Endothelial cell of umbilical vein (primary cell): Measurements from ENCODE around the gene TNKS2.

Experiments used
- EZH2 ChIP-seq: IDR thresholded peaks from 2 replicates; pipeline ENCODE4 v1.6.1; 2012; ENCODE audit warnings: borderline replicate concordance, low read depth, mild to moderate bottlenecking, moderate library complexity, low read length, inconsistent platforms; ENCODE audit not compliant: severe bottlenecking
- GATA2 ChIP-seq: IDR thresholded peaks from 2 replicates; pipeline ENCODE4 v1.7.0; 2011; ENCODE audit warnings: low read depth, mild to moderate bottlenecking, moderate library complexity, mixed read lengths, low read length; ENCODE audit not compliant: insufficient read length, insufficient read depth
- JUN ChIP-seq: IDR thresholded peaks from 2 replicates; pipeline ENCODE4 v1.6.1; 2011; ENCODE audit warnings: borderline replicate concordance, low read depth; ENCODE audit not compliant: insufficient read length, insufficient read depth
- MYC ChIP-seq: IDR thresholded peaks from one replicate; pipeline ENCODE4 v1.6.1; 2011; ENCODE audit warnings: mild to moderate bottlenecking, low read depth, low read length
- POLR2A ChIP-seq: IDR thresholded peaks from 2 replicates; pipeline ENCODE4 v1.6.1; 2012; ENCODE audit warnings: low read depth, mild to moderate bottlenecking, control low read depth, low read length
- POLR2AphosphoS5 ChIP-seq: IDR thresholded peaks from 2 replicates; pipeline ENCODE4 v1.6.1; 2012; ENCODE audit warnings: low read depth, mild to moderate bottlenecking, control low read depth, low read length, moderate library complexity; ENCODE audit not compliant: insufficient read depth
- TF ChIP-seq, protein P1 (sequence below), 2 donors: IDR thresholded peaks; 1 replicate in 1 of 2; 2 replicates in 1 of 2; pipeline ENCODE4 v1.5.1; 2011; ENCODE audit warnings: low read length in 2 of 2, mild to moderate bottlenecking in 2 of 2, moderate library complexity in 2 of 2, control low read depth in 1 of 2, inconsistent platforms in 1 of 2, low read depth in 1 of 2; ENCODE audit not compliant: insufficient read depth in 1 of 2; ENCODE audit errors: extremely low read depth in 1 of 2

DNA sequence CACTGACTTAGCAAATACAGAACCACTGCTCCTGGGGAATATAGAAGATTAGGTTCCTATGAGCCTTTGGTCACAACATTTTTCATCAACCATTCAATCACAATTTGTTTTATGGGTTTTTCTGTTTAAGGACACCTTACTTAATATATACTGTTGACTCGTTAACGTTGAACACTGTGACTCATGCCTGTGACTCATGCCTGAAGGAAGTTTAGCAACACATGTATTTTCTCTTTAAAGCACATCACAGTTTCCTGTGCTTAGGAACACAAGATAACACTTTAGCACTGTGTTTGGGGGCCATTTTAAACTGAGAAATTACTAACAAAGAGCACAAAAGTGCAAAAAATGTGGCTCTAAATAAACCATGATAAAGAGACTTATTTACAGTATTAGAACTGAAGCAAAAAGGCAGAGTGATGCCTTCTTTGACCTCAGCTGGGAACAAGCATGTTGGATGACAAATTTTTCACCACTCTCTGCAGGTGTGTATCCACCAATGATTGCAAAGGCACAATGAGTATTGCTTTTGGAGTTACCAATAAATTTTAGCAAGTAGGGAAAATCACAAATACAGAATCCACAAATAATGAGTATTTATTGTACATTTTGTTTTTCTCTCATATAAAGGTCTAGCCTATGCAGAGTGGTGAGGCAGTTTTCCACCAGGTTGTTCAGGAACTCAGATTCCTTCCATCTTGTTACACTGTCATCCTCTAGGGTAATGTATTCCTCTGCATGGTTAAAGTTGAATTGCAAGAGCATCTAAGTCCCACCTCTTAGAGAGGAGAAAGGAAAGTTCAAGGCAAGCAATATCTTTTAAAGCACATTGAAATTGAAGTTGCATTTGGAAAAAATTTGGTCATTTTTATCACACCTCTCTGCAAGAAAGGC is 103.8 kb downstream of the TNKS2 start:
- TF ChIP-seq, protein P1, sequence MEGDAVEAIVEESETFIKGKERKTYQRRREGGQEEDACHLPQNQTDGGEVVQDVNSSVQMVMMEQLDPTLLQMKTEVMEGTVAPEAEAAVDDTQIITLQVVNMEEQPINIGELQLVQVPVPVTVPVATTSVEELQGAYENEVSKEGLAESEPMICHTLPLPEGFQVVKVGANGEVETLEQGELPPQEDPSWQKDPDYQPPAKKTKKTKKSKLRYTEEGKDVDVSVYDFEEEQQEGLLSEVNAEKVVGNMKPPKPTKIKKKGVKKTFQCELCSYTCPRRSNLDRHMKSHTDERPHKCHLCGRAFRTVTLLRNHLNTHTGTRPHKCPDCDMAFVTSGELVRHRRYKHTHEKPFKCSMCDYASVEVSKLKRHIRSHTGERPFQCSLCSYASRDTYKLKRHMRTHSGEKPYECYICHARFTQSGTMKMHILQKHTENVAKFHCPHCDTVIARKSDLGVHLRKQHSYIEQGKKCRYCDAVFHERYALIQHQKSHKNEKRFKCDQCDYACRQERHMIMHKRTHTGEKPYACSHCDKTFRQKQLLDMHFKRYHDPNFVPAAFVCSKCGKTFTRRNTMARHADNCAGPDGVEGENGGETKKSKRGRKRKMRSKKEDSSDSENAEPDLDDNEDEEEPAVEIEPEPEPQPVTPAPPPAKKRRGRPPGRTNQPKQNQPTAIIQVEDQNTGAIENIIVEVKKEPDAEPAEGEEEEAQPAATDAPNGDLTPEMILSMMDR (IDR thresholded peaks at IDR 0.05; ENCODE audit: extremely low read depth in 1 of 2, insufficient read depth in 1 of 2, low read depth in 1 of 2, low read length in 2 of 2) = no peak
- TF ChIP-seq POLR2AphosphoS5 (peak; percentile 66), JUN (peak; percentile 100), MYC (no peak), POLR2A (no peak), EZH2 (no peak), GATA2 (peak; percentile 57)
